CD4-positive, alpha-beta T cell (primary cell): Measurements from ENCODE around the gene SLC16A6. TPM values are rescaled to one million over a fixed set of nuclear protein-coding genes. Genes with fewer than 3 reads are reported as not detected.
"Not testable (repeated sequence)": the region's sequence is repeated elsewhere in the genome, so short reads cannot be mapped to it uniquely, and the experiment has no call there.

ENCODE experiments used
- ATAC-seq: fragments of 200-7000 bp; cut with Tn5 transposase; one replicate; pipeline ENCODE4 v1.10.0; 2022; ENCODE audit warnings: mild to moderate bottlenecking; ENCODE audit not compliant: poor library complexity
- CTCF ChIA-PET: fragments of 350-600 bp; sonication (Branson Sonifier 250); formaldehyde crosslinking; loops from one replicate; lab custom pipeline; 2021; ENCODE audit warnings: antibody characterized with exemption, inconsistent platforms; lab: Charles Lee
- POLR2A ChIA-PET: fragments of 350-600 bp; sonication (Branson Sonifier 250); formaldehyde crosslinking; loops from one replicate; lab custom pipeline; 2021; ENCODE audit warnings: antibody characterized with exemption, inconsistent platforms; lab: Charles Lee
- DNase-seq, 14 experiments: peaks; one replicate each; pipeline ENCODE4 v3.0.0-alpha.2; 2013 to 2020; ENCODE audit warnings: mixed read lengths in 2 of 14
- H3K27ac ChIP-seq, 2 donors: one replicate each; pipeline versions ENCODE4 v1.5.1 to v1.7.0; 2013; ENCODE audit warnings: low read length in 2 of 2, low read depth in 1 of 2, mild to moderate bottlenecking in 1 of 2
- H3K27me3 ChIP-seq, 2 experiments: 1 replicate in 1 of 2; 2 replicates in 1 of 2; pipeline versions ENCODE4 v1.6.1 to v1.7.0; 2013; ENCODE audit warnings: low read length in 2 of 2, control low read depth in 1 of 2, mild to moderate bottlenecking in 1 of 2, moderate library complexity in 1 of 2; ENCODE audit not compliant: insufficient read depth in 2 of 2, control insufficient read depth in 1 of 2
- H3K36me3 ChIP-seq: one replicate; pipeline ENCODE4 v1.6.1; 2013; ENCODE audit warnings: low read length, control low read depth; ENCODE audit not compliant: insufficient read depth
- H3K4me1 ChIP-seq: one replicate; pipeline ENCODE4 v1.6.1; 2013; ENCODE audit warnings: low read length, control low read depth; ENCODE audit not compliant: insufficient read depth
- H3K4me3 ChIP-seq: one replicate; pipeline ENCODE4 v1.5.1; 2013; ENCODE audit warnings: mild to moderate bottlenecking, low read length, moderate library complexity
- H3K9me3 ChIP-seq, 2 experiments: 1 replicate in 1 of 2; 2 replicates in 1 of 2; pipeline versions ENCODE4 v1.6.1 to v1.7.0; 2013; ENCODE audit warnings: low read length in 2 of 2, mild to moderate bottlenecking in 2 of 2, control low read depth in 1 of 2, moderate library complexity in 1 of 2; ENCODE audit not compliant: control insufficient read depth in 1 of 2, insufficient read depth in 1 of 2
- H3K27ac Mint-ChIP-seq: one replicate; pipeline ENCODE4 v1.8.0; 2020; ENCODE audit warnings: mixed read lengths
- H3K27me3 Mint-ChIP-seq: one replicate; pipeline ENCODE4 v1.8.0; 2021; ENCODE audit warnings: mixed read lengths
- H3K36me3 Mint-ChIP-seq: one replicate; pipeline ENCODE4 v1.8.0; 2021; ENCODE audit warnings: low read depth, mixed read lengths
- H3K4me1 Mint-ChIP-seq: one replicate; pipeline ENCODE4 v1.8.0; 2021; ENCODE audit warnings: low read depth, mixed read lengths
- H3K4me3 Mint-ChIP-seq: one replicate; pipeline ENCODE4 v1.8.0; 2020; ENCODE audit warnings: mild to moderate bottlenecking, mixed read lengths
- H3K9me3 Mint-ChIP-seq: one replicate; pipeline ENCODE4 v1.8.0; 2020; ENCODE audit warnings: mixed read lengths
- CTCF ChIP-seq: fragments of 200-600 bp; IDR thresholded peaks from one replicate; pipeline ENCODE4 v1.8.0; 2022; ENCODE audit warnings: antibody characterized with exemption, mild to moderate bottlenecking
- intact Hi-C, 2 experiments: fragments of 100-400 bp; cut with DNase I in 1 of 2; cut with micrococcal nuclease in 1 of 2; formaldehyde crosslinking; loops; one replicate each; pipeline versions ENCODE4 v1.15.1 to v1.9.0; 2023 to 2025; cut with DNase I, micrococcal nuclease
- total RNA-seq, 174 experiments: library from RNA in 2 of 174; stranded (reverse) in 2 of 174; gene quantifications; one replicate each; pipeline ENCODE4 v1.2.3 and lab custom pipeline; 2021 to 2026

The SLC16A6 gene
- total RNA-seq, 2 experiments from 2014 or later: 7.7 to 9.5 TPM

- H3K4me1 Mint-ChIP-seq: peaks cover 87% of the 10 kb centered on the region
- CTCF ChIA-PET: interaction anchor here (0.9 kb wide), 1 partner anchor 181 kb away, joined by 3 read pairs; no protein-coding TSS in a partner anchor
- no peak for TF ChIP-seq CTCF
- H3K36me3 Mint-ChIP-seq: peaks cover 58% of the 10 kb centered on the region
- POLR2A ChIA-PET: interaction anchor here (1.0 kb wide), 1 partner anchor 17 kb away, joined by 4 read pairs; no protein-coding TSS in a partner anchor
- Histone ChIP-seq H3K9me3 (no peaks in the 10 kb centered on the region), H3K4me1 (peaks cover 59% of the 10 kb centered on the region), H3K27me3 (no peaks in the 10 kb centered on the region), H3K27ac (peak overlapping the region; percentile 1 to 84), H3K36me3 (peaks cover 15% of the 10 kb centered on the region), H3K4me3 (no peak overlapping the region)
- H3K4me3 Mint-ChIP-seq: peak overlapping the region; percentile 21
- ATAC-seq (no peak), DNase-seq (no peak)
- intact Hi-C loops: no loop called here
- no peaks in the 10 kb centered on the region for H3K9me3 Mint-ChIP-seq
- peak overlapping the region; percentile 96 for H3K27ac Mint-ChIP-seq
- no peaks in the 10 kb centered on the region for H3K27me3 Mint-ChIP-seq
These were observed 35.8 kb downstream of the SLC16A6 start for GRCh38 chr17:68255151-68255550.

- CTCF ChIA-PET: interaction anchor here (1.2 to 1.7 kb wide), 2 partner anchors 53 to 183 kb away, joined by 3 to 5 read pairs; no protein-coding TSS in a partner anchor
- intact Hi-C loops, H3K4me3 ChIP-seq, H3K27me3 ChIP-seq, H3K9me3 Mint-ChIP-seq, H3K27me3 Mint-ChIP-seq, H3K9me3 ChIP-seq: not testable (repeated sequence)
- H3K27ac Mint-ChIP-seq: peak overlapping the region; percentile 96
- Histone ChIP-seq H3K4me1 (peaks cover 61% of the 10 kb centered on the region), H3K36me3 (peaks cover 15% of the 10 kb centered on the region), H3K27ac (peak overlapping the region; percentile 50 to 68)
- H3K36me3 Mint-ChIP-seq: peaks cover 73% of the 10 kb centered on the region
- H3K4me1 Mint-ChIP-seq: peaks cover 88% of the 10 kb centered on the region
- H3K4me3 Mint-ChIP-seq: peak overlapping the region; percentile 69
- peak; percentile 42 for ATAC-seq
- POLR2A ChIA-PET: interaction anchor here (0.6 to 0.7 kb wide), 2 partner anchors 103 to 897 kb away, joined by 3 read pairs; no protein-coding TSS in a partner anchor
- peak in 2 of 14 experiments; percentile 43 to 54 for DNase-seq
These were observed 37.5 kb downstream of the SLC16A6 start for GRCh38 chr17:68253426-68253825.

- Mint-ChIP-seq H3K27ac (peak overlapping the region; percentile 93), H3K36me3 (peaks cover 61% of the 10 kb centered on the region), H3K4me1 (peaks cover 69% of the 10 kb centered on the region), H3K9me3 (no peaks in the 10 kb centered on the region), H3K4me3 (peak overlapping the region; percentile 94), H3K27me3 (no peaks in the 10 kb centered on the region)
- Histone ChIP-seq H3K36me3 (peaks cover 7% of the 10 kb centered on the region), H3K4me3 (no peak overlapping the region), H3K9me3 (no peaks in the 10 kb centered on the region), H3K27ac (peak overlapping the region; percentile 46 to 97), H3K4me1 (peaks cover 48% of the 10 kb centered on the region), H3K27me3 (no peaks in the 10 kb centered on the region)
- no peak for TF ChIP-seq CTCF
- intact Hi-C loops: loop anchor here (5.0 to 10.0 kb wide), 7 partner anchors 42 to 535 kb away; partner anchors contain the start of genes ARSG (in 1 of the 2), KPNA2 (in 1 of the 2), NOL11 (in 1 of the 2) and PRKAR1A (in 1 of the 2)
- ATAC-seq: no peak
- ChIA-PET POLR2A (interaction anchor here (0.6 to 3.8 kb wide), 14 partner anchors 8 to 208 kb away, joined by 3 to 90 read pairs (median 10); partner anchors contain the start of genes ARSG, SLC16A6 and WIPI1), CTCF (interaction anchor here (0.9 to 2.0 kb wide), 4 partner anchors 14 to 57 kb away, joined by 3 to 8 read pairs (median 4); no protein-coding TSS in a partner anchor)
- DNase-seq: peak in 3 of 14 experiments; percentile 64 to 84 (median 75)
These were observed 41.6 kb downstream of the SLC16A6 start for GRCh38 chr17:68249354-68249765.
